ENCODE results near the gene SEMA3G. TPM values are rescaled to one million over a fixed set of nuclear protein-coding genes. Genes with fewer than 3 reads are reported as not detected.

The SEMA3G gene
- total and polyA plus RNA-seq, 11 donors: 11.4 to 29.0 (median 14.4) TPM

DNA sequence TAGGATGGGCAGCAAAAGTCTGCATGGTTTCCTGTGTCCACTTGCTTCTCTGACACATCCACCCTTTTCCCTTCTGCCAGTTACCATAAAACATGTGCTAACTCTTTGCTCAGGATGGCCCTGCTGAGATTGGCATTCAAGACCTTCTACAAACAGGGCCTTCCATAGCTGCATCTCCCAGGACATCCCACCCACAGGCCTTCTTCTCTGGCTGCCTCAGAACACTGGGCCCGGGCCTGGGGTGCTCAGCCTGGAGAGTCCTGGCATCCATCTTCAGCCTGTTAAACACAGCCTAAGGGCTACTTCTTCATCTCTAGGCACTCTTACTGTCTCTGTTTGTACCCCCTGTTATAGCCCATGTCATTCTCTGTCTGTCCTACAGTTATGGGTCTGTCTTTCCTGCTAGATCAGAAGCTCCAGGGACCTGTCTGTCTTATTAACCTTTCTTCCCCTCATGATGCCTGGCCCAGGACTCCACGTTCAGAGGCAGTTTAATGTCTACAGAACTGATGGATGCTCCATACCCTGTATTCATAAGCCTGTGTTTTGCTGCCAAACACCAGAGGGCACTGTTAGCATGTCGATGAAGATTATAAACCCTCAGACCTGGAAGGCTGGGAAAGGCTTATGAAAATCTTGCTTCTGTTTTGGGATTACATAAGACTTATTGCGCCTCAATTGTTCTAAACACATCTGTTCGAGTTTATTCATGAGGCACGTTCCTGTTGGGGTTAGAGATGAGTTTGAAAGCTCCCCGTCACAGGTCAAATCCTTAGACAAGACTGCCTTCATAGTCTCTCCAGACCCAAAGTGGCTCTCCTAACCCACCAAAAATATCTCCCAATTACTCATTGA, 16.5 kb downstream of the SEMA3G start:
- Histone ChIP-seq H3K4me1 (peaks cover 13 to 47% (median 38%) of the 10 kb centered on the region in 12 donors), H3K27me3 (no peaks in the 10 kb centered on the region), H3K9me3 (no peaks in the 10 kb centered on the region), H3K27ac (peak overlapping the region in 9 of 12 donors; percentile 15 to 77 (median 61)), H3K36me3 (no peaks in the 10 kb centered on the region), H3K4me3 (no peak overlapping the region)
- TF ChIP-seq, protein P1, sequence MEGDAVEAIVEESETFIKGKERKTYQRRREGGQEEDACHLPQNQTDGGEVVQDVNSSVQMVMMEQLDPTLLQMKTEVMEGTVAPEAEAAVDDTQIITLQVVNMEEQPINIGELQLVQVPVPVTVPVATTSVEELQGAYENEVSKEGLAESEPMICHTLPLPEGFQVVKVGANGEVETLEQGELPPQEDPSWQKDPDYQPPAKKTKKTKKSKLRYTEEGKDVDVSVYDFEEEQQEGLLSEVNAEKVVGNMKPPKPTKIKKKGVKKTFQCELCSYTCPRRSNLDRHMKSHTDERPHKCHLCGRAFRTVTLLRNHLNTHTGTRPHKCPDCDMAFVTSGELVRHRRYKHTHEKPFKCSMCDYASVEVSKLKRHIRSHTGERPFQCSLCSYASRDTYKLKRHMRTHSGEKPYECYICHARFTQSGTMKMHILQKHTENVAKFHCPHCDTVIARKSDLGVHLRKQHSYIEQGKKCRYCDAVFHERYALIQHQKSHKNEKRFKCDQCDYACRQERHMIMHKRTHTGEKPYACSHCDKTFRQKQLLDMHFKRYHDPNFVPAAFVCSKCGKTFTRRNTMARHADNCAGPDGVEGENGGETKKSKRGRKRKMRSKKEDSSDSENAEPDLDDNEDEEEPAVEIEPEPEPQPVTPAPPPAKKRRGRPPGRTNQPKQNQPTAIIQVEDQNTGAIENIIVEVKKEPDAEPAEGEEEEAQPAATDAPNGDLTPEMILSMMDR (IDR thresholded peaks at IDR 0.05): peak; percentile 65 to 87 (median 80)
- peak in 1 of 2 donors; percentile 23 for TF ChIP-seq POLR2A (IDR thresholded peaks at IDR 0.05)
- ATAC-seq: peak; percentile 68 to 79 (median 77)
- peak in 4 of 5 donors; percentile 54 to 74 (median 70) for DNase-seq
- 13 to 18% (median 14%) methylated on average over 7 of the region's 7 CpGs for WGBS, 4 donors
- intact Hi-C loops (cut with DNase I): loop anchor here in 9 of 10 donors (1.0 to 10.0 kb wide), 5 partner anchors 17 to 246 kb away; partner anchors contain the start of gene SEMA3G (in 1 of the 9)

DNA sequence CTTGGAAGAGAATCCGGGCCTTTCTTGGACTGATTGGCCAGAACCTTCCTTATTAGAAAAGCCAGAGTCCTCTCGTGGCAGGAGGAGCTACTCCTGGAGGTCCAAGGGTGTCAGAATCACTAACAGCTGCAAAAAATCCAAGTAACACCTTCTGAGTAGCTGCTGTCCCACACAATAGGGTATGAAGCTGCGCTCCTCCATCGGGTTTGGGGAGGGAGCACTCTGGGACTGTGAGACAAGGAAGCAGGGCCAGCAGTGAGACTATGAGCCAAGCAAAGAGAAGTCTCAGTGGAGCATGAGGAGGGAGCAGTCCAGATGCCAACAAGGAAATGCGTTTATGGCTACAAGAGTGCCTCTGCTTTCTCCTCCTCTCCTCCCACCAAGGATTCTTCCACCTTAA, 21.7 kb downstream of the SEMA3G start:
- 58 to 69% (median 66%) methylated on average over 5 of the region's 5 CpGs for WGBS, 4 donors
- peak in 3 of 4 donors; percentile 37 to 68 (median 45) for ATAC-seq

GRCh38 chr3:52422669-52423068, 22.2 kb downstream of the SEMA3G start:
- Histone ChIP-seq H3K9me3 (no peaks in the 10 kb centered on the region), H3K4me3 (no peak overlapping the region), H3K27ac (no peak overlapping the region), H3K27me3 (no peaks in the 10 kb centered on the region), H3K4me1 (no peaks in the 10 kb centered on the region), H3K36me3 (peaks cover 0 to 9% (median 0%) of the 10 kb centered on the region in 9 donors)
- DNase-seq (peak in 1 of 5 donors; percentile 9), ATAC-seq (no peak)
- TF ChIP-seq POLR2A (IDR thresholded peaks at IDR 0.05): no peak
- TF ChIP-seq, protein P1 (IDR thresholded peaks at IDR 0.05): no peak
- intact Hi-C loops (cut with DNase I): loop anchor here in 1 of 10 donors (10.0 kb wide), 1 partner anchor 252 kb away; no protein-coding TSS in a partner anchor
- 86 to 100% (median 92%) methylated on average over 3 of the region's 3 CpGs for WGBS, 4 donors

More for the DNA sequence above, 21.7 kb downstream of the SEMA3G start:
- TF ChIP-seq POLR2A (IDR thresholded peaks at IDR 0.05): no peak
- TF ChIP-seq, protein P1 (IDR thresholded peaks at IDR 0.05): no peak
- Histone ChIP-seq H3K36me3 (peaks cover 0 to 9% (median 0%) of the 10 kb centered on the region in 9 donors), H3K4me3 (no peak overlapping the region), H3K4me1 (no peaks in the 10 kb centered on the region), H3K27me3 (no peaks in the 10 kb centered on the region), H3K27ac (no peak overlapping the region), H3K9me3 (no peaks in the 10 kb centered on the region)
- DNase-seq: peak in 3 of 5 donors; percentile 3 to 29 (median 21)
- intact Hi-C loops (cut with DNase I): loop anchor here in 1 of 10 donors (10.0 kb wide), 1 partner anchor 252 kb away; no protein-coding TSS in a partner anchor

- WGBS, 4 donors: 82 to 90% (median 86%) methylated on average over 2 of the region's 2 CpGs
- Histone ChIP-seq H3K4me3 (no peak overlapping the region), H3K36me3 (peaks cover 0 to 15% (median 3%) of the 10 kb centered on the region in 9 donors), H3K4me1 (no peaks in the 10 kb centered on the region), H3K27ac (no peak overlapping the region), H3K9me3 (no peaks in the 10 kb centered on the region), H3K27me3 (no peaks in the 10 kb centered on the region)
- DNase-seq: no peak
- intact Hi-C loops (cut with DNase I): loop anchor here in 1 of 10 donors (10.0 kb wide), 1 partner anchor 254 kb away; no protein-coding TSS in a partner anchor
- TF ChIP-seq, protein P1 (IDR thresholded peaks at IDR 0.05): no peak
- no peak for TF ChIP-seq POLR2A (IDR thresholded peaks at IDR 0.05)
- no peak for ATAC-seq
Measured at GRCh38 chr3:52420388-52420787, 24.5 kb downstream of the SEMA3G start.

Data from heart left ventricle (tissue), 16 donors.